Tibial nerve (tissue), 4 donors: ENCODE measurements around the gene FAM50B.

Source experiments
- CTCF ChIP-seq, 5 experiments: fragments of 200-600 bp in 3 of 5; fragments of 450-650 bp in 2 of 5; sonication (generic) in 3 of 5; IDR thresholded peaks; one replicate each; pipeline ENCODE4 v1.5.1; 2016 to 2019; ENCODE audit warnings: antibody characterized with exemption in 5 of 5, mild to moderate bottlenecking in 3 of 5, moderate library complexity in 2 of 5
- EP300 ChIP-seq, 2 donors: sonication (generic); formaldehyde crosslinking; IDR thresholded peaks; one replicate each; pipeline ENCODE4 v1.6.1; 2017; ENCODE audit warnings: antibody characterized with exemption in 2 of 2, mild to moderate bottlenecking in 1 of 2
- POLR2A ChIP-seq, 2 donors: fragments of 450-650 bp; IDR thresholded peaks; one replicate each; pipeline ENCODE4 v1.6.1; 2017; ENCODE audit warnings: antibody characterized with exemption in 2 of 2, mild to moderate bottlenecking in 2 of 2, moderate library complexity in 2 of 2

GRCh38 chr6:3869284-3869631, 20.1 kb downstream of the FAM50B start:
- TF ChIP-seq CTCF (IDR thresholded peaks at IDR 0.05), result no peak
- TF ChIP-seq POLR2A (IDR thresholded peaks at IDR 0.05), result no peak
- TF ChIP-seq EP300 (IDR thresholded peaks at IDR 0.05), result no peak
